Sigmoid colon (tissue), 4 donors: ENCODE data around the gene PSPC1.

Experiments used
- POLR2A ChIP-seq, 2 donors: fragments of 450-650 bp; IDR thresholded peaks; one replicate each; pipeline ENCODE4 v1.6.1; 2016; ENCODE audit warnings: antibody characterized with exemption in 2 of 2, mild to moderate bottlenecking in 2 of 2, moderate library complexity in 2 of 2
- POLR2AphosphoS5 ChIP-seq, 4 donors: sonication (generic); formaldehyde crosslinking; IDR thresholded peaks; one replicate each; pipeline ENCODE4 v1.6.1; 2017; ENCODE audit warnings: antibody characterized with exemption in 4 of 4

DNA sequence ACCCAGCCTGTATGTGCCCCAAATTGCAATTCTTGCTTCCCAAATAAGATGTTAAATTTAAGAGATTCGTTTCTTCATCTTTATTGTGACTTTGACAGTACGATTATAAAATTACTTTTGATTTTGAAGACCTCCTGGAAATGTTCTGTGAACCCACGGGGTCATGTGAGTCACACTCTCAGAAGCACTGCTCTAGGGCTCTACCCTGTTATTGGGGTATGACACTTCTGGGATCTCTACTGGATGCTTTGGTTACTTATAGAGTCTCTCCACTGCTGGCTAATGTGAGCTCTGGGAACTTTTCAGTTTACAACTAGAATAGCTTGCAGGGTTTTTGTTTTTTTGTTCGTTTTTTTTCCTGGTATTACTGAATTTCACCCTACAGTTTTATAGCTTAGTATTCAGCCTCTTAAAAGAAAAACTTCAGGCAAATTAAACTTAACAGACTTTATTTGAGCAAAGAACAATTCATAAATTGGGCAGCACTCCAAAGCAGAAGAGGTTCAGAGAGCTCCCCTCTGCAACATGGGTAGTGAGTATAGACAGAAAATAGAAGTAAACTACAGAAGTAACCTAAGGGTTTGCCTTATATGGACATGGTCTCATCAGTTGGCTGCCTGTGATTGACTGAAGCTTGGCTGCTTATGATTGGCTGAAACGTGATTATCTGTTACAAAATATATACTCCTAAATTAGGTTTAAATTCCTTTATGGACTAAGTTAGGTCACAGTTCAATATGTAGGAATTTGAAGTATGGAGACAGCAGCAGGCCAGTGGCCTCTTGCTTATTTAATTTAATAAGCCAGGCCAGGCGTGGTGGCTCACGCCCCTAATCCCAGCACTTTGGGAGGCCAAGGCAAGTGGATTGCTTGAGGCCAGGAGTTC is 28.5 kb upstream of the PSPC1 start:
- TF ChIP-seq POLR2A (IDR thresholded peaks at IDR 0.05) (no peak), POLR2AphosphoS5 (IDR thresholded peaks at IDR 0.05) (no peak)
